H1 (cell line): ENCODE measurements around the gene KIF26A. TPM values are rescaled to one million over a fixed set of nuclear protein-coding genes. Genes with fewer than 3 reads are reported as not detected.

ENCODE experiments used
- BRCA1 ChIP-seq: IDR thresholded peaks from 2 replicates; pipeline ENCODE4 v1.6.1; 2012; ENCODE audit warnings: low read depth, low read length, improper control_type of control experiment
- CHD7 ChIP-seq: fragments of 300-600 bp; sonication (generic); IDR thresholded peaks from 2 replicates; pipeline ENCODE4 v1.7.1; 2012; ENCODE audit warnings: low read length, moderate library complexity, mild to moderate bottlenecking, inconsistent platforms; ENCODE audit not compliant: insufficient replicate concordance
- E2F6 ChIP-seq: IDR thresholded peaks from 2 replicates; pipeline ENCODE4 v1.6.1; 2012; ENCODE audit warnings: inconsistent platforms
- GABPA ChIP-seq: IDR thresholded peaks from 2 replicates; pipeline ENCODE4 v1.6.1; 2011; ENCODE audit warnings: mild to moderate bottlenecking, low read length, moderate library complexity, borderline replicate concordance; ENCODE audit not compliant: insufficient read depth
- GTF2F1 ChIP-seq: IDR thresholded peaks from 2 replicates; pipeline ENCODE4 v1.6.1; 2012; ENCODE audit warnings: low read depth, low read length, improper control_type of control experiment, borderline replicate concordance
- KDM5A ChIP-seq: fragments of 200-600 bp; IDR thresholded peaks from 2 replicates; pipeline ENCODE4 v1.7.1; 2012; ENCODE audit warnings: mild to moderate bottlenecking, low read length, inconsistent platforms, mixed read lengths
- MAFK ChIP-seq: IDR thresholded peaks from 2 replicates; pipeline ENCODE4 v1.6.1; 2012; ENCODE audit warnings: low read depth, mild to moderate bottlenecking, improper control_type of control experiment, low read length
- RAD21 ChIP-seq, 2 experiments: IDR thresholded peaks in 1 of 2; conservative IDR thresholded peaks in 1 of 2; 2 replicates each; pipeline ENCODE4 v1.6.1; 2011; ENCODE audit warnings: low read depth in 2 of 2, low read length in 2 of 2, improper control_type of control experiment in 1 of 2, inconsistent platforms in 1 of 2, mild to moderate bottlenecking in 1 of 2, moderate library complexity in 1 of 2
- TEAD4 ChIP-seq: IDR thresholded peaks from 2 replicates; pipeline ENCODE4 v1.6.1; 2012; ENCODE audit warnings: low read depth, low read length, inconsistent platforms, mixed read lengths
- ZNF274 ChIP-seq: IDR thresholded peaks from 2 replicates; pipeline ENCODE4 v1.7.0; 2012; ENCODE audit warnings: low read length, borderline replicate concordance; ENCODE audit errors: extremely low read depth
- polyA plus RNA-seq, 7 experiments: library from polyadenylated mRNA; depleted of rRNA in 3 of 7; stranded (reverse) in 5 of 7; unstranded in 2 of 7; fragments of >200 nt in 5 of 7; fragments of 200-250 nt in 2 of 7; gene quantifications; 1 replicate in 5 of 7; 2 replicates in 1 of 7; 4 replicates in 1 of 7; pipeline versions ENCODE4 v1.2.1 to v1.2.3, GENCODE V29; 2011 to 2013; ENCODE audit warnings: missing spikeins in 2 of 7, mixed read lengths in 2 of 7
- total RNA-seq: library from RNA; stranded (reverse); fragmentation: NEBNext Ultra II Directional; extraction: Animal tissue kit (Norgen Biotek cat#: 25700); gene quantifications from 2 replicates; pipeline ENCODE4 v1.2.1, GENCODE V29; 2021

Gene KIF26A
- total and polyA plus RNA-seq, 2 of the 8 experiments (the other 6 are each of a cell fraction or from before 2014, with no cell fraction given): 11.5 to 41.6 TPM

- TF ChIP-seq CHD7 (no peak), ZNF274 (no peak), GABPA (no peak), RAD21 (IDR thresholded peaks at IDR 0.05 in 1 of 2, conservative IDR thresholded peaks at IDR 0.05 in 1 of 2; ENCODE audit: low read depth in 2 of 2, low read length in 2 of 2) (no peak), GTF2F1 (no peak), BRCA1 (no peak), TEAD4 (no peak), E2F6 (no peak), KDM5A (no peak), MAFK (no peak)
- TF ChIP-seq, all 59 proteins: peak for 0
These were observed 38.2 kb downstream of the KIF26A start (continued) for GRCh38 chr14:104176611-104177010.
